Measurements from ENCODE around the gene LRP3.
"Not testable (repeated sequence)": the region's sequence is repeated elsewhere in the genome, so short reads cannot be mapped to it uniquely, and the experiment has no call there.

DNA sequence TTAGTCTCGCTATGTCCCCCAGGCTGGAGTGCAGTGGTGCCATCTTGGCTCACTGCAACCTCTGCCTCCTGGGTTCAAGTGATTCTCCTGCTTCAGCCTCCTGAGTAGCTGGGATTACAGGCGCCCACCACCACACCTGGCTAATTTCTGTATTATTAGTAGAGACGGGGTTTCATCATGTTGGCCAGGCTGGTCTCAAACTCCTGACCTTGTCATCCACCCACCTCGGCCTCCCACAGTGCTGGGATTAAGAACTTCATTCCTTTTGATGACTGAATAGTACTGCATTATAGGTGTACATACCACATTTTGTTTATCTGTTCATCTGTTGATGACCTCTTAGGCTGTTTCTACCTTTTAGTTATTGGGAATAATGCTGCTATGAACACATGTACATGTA is 41.5 kb upstream of the LRP3 start:
- TF ChIP-seq, protein P1, sequence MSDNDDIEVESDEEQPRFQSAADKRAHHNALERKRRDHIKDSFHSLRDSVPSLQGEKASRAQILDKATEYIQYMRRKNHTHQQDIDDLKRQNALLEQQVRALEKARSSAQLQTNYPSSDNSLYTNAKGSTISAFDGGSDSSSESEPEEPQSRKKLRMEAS (IDR thresholded peaks at IDR 0.05; ENCODE audit: low read depth, low read length) = not testable (repeated sequence)
- TF ChIP-seq, protein P2, sequence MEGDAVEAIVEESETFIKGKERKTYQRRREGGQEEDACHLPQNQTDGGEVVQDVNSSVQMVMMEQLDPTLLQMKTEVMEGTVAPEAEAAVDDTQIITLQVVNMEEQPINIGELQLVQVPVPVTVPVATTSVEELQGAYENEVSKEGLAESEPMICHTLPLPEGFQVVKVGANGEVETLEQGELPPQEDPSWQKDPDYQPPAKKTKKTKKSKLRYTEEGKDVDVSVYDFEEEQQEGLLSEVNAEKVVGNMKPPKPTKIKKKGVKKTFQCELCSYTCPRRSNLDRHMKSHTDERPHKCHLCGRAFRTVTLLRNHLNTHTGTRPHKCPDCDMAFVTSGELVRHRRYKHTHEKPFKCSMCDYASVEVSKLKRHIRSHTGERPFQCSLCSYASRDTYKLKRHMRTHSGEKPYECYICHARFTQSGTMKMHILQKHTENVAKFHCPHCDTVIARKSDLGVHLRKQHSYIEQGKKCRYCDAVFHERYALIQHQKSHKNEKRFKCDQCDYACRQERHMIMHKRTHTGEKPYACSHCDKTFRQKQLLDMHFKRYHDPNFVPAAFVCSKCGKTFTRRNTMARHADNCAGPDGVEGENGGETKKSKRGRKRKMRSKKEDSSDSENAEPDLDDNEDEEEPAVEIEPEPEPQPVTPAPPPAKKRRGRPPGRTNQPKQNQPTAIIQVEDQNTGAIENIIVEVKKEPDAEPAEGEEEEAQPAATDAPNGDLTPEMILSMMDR (IDR thresholded peaks at IDR 0.05; ENCODE audit: low read depth, low read length) = not testable (repeated sequence)
